GM21529 (cell line): ENCODE measurements around the gene RNF144A.
"Not testable (repeated sequence)": the region's sequence is repeated elsewhere in the genome, so short reads cannot be mapped to it uniquely, and the experiment has no call there.

Experiments used
- ATAC-seq: cut with Tn5 transposase; IDR thresholded peaks from one replicate; pipeline ENCODE4 v1.9.1; 2021; ENCODE audit not compliant: unreplicated experiment

The RNF144A gene

DNA sequence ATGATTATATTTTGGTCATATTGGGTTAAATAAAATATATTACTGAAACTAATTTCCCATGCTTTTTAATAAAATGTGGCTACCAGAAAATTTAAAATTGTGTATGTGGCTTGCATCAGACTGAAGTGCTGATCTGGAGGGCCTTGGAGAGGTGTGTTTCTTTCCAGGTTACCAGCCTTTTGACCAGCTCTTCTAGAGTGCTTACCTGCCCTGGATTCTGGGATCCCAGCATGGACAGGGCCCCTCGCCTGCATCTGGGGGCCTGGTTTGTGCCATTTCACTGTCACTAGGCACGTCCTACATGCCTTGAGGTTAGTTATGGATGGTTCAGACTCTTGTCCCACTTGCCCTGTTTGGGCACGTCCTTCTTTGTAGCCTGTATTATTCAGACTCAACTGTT is 10.5 kb downstream of the RNF144A start:
- no peak for ATAC-seq

DNA sequence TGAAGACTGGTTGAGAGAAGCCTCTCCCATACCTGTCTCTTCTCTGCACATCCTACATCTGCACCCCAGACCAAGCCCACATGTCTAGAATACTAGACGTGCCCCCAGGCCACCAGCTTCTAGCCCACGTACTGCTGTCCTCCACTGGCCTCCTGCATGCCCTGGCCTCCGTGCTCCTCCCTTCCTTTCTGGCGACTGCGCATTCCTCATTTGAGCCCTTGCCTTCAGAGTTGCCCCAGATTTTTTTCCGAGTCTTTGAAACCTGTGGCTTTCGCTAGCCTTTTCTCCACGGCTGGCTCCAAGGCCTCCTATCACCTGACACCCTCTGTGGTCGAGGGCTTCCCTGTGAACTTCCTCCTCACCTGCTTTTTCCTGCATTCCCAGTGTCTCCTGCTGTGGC is 11.2 kb downstream of the RNF144A start:
- no peak for ATAC-seq

DNA sequence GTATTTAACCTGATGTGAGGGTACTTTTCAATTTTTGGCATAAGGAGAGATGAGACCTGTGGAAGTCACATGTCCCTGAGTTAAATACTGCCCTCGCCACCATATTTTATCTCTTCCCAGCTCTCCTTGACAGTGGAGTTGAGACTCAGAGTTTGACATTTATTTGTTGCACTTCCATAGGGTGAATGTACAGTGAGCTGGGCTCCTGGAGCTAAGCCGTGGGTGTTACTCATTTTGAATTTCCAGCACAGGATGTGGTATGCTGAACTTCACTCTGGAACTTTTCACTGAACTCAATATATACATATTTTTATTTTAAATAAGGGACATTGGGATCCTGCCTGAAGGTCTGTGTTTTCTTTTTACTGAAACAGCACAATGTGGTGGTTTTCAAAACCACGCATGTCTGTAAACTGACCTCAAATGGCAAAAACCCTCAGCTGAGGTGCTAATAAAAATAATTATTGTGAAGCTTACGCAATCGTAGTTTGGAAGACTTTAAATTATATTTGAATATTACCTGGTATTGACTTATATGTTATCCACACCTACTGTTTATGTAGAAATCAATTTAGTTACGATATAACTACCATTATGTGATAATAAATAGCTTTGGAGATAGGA is 12.1 kb downstream of the RNF144A start:
- no peak for ATAC-seq

DNA sequence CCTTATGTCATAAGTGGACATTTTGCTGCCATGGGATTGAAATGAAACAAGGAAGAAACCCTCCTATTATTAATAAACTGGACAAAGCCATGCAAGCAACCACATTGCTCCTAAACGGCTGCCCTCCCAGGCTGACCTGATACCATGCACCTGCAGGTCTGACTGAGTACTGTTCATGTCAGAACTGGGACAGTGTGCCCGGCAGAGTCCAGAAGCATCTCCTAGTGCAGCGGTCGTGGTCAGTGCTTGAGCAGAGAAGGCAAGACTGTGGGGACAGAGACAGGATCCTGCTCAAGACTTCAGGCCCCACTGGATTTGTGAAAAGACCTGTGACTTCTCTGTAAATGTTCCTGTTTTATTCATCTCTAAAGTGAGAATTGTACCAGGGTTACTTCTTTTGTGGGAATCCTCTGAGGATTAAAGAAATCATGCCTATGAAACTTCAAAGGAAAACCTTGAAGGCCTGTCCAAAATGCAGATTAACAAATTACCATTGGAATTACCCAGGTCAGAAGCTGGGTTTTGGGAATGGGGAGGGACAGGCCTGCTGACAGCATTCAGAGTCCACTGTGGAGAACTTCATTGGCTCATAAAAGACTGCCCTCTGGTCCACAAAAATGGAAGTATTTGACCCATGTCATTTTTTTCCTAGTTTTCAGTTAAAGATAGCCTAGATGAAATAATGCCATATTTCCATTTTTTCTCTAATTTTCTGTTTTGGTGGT is 13.9 kb downstream of the RNF144A start:
- ATAC-seq: no peak

DNA sequence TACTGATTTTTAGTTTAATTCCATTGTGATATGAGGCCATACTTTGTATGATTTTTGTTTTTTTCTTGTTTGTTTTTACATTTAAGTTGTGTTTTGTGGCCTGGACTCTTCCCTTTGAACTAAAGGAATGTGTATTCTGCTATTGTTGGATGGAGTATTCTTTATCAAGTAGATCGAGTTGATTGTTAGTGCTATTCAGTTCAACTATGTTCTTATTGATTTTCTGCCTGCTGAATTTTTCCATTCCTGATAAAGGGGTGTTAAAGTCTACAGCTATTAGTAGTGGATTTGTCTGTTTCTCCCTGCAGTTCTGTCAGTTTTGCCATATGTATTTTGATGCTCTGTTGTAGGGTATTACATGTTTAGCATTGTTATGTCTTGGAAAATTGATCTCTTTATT is 14.5 kb downstream of the RNF144A start:
- no peak for ATAC-seq

DNA sequence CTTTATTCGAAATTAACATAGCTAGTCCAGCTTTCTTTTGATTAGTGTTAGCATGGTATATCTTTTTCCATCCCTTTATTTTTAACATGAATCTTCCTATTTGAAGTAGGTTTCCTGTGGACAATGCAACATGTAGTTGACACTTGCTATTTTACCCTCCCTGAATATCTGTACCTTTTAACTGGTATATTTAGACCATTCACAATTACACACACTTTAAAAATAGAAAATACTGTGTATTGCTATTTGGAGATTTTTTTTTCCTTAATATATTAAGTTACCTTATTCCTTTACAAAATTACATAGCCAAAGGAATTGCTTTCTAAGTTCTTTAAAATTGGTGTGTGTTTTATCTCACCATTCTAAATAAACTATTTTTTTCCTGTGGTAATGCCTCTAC is 15.0 kb downstream of the RNF144A start:
- ATAC-seq: no peak

DNA sequence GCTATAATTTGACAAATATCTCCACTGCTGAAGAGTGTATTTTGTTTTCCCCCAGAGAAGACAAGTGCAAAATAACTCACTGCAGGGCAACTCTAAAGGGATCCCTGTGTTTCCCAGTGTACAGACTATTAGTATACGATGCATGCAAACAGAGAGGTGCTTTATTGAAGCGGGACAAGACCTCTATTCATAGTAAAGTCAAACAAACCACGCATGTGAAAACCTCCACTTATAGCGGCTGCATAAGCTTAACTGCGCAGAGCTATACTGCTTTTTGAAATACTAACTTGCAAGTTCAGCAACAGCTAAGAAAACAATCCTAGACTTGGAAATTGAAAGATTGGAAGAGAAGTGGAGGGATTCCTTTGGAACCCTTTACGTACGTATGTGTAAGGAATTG is 15.6 kb downstream of the RNF144A start:
- ATAC-seq: no peak

DNA sequence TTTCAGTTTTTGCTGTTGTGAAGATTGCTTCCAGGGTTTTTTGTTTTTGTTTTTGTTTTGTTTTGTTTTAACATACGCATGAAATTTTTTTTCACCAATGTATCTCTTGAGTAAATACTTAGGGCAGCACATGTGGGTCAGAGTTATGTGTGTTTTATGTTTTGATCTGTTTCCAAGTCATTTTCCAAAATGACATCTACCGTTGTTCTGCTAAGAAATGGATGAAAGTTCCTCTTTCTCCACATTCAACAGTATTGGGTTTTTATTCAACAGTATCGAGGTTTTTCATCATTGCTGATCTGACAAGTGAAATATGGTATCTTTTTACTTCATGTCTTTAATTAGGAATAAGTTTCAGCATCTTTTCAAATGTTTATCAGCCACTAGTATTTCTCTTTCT is 16.7 kb downstream of the RNF144A start:
- no peak for ATAC-seq

DNA sequence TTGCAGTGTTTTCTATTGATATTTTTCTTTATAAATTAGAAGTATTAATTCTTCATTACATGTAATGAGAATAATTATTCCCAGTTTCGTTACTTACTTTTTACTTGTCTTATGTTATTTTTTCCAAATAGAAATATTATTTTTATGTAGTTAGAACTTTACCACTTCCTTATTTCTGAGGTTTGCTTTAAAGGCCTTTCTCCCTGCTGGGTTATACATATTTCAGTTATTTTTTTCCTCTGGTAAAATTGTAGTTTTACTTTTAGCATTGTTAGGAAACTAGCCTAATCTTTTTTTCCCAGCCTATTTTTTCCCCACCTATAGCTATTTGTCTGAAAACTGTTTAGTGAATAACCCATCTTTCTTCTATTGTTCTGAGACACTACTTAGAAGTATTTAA is 17.1 kb downstream of the RNF144A start:
- no peak for ATAC-seq

DNA sequence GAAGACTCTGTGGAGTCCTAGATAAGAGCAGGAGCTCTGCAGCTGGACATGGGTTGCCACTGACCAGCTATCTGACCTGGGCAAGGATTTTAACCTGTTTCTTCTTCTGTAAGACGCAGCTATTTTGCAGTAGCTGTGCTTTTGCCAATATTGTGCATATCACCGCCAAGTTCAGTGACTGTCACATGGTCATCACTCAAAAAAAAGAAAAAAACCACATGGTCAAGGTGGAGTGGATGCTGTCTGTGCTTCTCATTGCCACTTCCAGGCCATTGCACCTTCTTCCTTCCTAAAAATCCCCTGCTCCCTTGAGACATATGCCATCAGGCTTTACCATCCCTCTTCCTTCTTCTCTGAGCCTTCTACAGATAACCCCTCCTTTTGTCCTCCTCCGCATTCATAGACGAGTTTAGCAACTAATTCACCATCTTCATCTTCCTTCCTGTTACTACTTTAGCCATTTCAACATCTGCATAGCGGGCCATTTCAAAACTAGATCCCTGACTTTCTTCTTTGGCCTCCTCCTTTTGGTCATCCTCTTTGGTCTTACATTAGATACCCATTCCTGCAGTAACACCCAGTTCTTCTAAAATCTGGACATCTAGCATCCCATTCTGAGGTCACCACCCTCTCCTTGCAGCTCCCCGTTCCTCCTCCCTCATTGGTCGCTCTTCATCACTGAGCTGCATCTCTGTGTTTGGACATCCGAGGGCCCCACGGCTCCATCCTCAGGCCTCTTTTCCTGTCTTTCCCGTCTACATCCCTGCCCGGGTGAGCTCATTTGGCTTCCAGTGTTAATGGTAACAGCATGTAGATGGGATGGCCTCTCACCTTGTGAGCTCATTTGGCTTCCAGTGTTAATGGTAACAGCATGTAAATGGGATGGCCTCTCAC is 17.8 kb downstream of the RNF144A start:
- no peak for ATAC-seq

DNA sequence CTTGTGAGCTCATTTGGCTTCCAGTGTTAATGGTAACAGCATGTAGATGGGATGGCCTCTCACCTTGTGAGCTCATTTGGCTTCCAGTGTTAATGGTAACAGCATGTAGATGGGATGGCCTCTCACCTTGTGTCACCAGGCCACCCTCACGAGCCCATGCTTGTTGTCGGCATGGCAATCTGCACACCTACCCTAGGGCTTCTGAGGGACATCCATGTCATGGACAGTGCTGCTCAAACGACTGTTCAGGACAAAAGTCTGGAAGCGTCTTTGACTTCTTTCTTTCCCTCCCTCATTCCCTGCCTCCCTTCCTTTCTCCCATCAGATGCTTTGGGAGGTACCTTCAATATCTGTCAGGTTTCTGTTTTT is 18.4 kb downstream of the RNF144A start:
- ATAC-seq: not testable (repeated sequence)

DNA sequence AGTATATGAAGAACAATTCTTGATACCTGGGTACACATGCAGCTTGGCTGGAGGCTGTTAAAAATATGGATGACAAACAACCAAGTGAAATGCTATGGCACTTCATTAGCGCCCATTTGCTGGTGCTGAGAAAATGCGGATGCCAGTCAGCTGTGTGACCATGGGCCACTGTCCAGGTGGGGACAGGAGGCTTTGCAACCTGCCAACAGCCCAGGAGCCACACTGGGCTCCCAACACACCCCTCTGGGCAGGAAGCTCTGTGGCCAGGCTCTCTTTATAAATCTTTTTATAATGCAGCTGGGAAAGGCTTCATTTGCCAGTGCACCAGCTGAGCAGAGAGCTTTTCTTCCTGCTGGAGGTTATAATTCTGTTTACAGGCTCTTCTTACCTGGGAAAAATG is 19.9 kb downstream of the RNF144A start:
- ATAC-seq: no peak

DNA sequence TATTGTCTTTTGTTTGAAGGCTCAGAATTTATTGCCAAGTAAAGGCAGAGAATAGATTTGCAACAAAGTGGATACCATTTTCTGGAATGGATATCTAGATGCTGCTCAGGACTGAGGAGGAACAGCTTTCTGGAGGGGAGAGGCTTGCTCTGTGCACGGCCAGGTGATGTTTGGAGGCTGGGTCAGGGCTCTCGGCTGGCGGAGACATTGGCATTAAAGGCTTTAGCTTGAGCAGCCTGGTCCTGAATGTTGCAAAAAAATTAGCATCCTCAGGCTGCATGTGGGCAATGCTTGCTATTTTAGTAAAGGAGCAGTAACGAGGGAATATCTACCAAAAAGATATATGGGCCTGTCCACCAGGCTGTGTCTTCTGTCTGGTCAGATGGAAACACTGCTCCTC is 20.4 kb downstream of the RNF144A start:
- no peak for ATAC-seq

DNA sequence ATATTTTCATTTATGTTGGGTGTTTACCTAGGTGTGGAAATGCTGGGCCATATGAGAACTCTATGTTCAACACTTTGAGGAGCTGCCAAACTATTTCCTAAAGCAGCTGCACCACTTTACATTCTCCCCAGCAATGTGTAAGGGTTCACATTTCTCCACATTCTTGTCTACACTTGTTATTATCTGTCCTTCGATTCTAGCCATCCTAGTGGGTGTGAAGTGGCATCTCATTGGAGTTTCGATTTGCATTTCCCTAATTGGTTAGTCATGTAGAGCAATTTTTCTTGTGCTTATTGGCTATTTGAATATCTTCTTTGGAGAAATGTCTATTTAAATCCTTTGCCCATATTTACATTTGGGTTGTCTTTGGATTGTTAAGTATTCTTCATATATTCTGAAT is 21.9 kb downstream of the RNF144A start:
- ATAC-seq: no peak

DNA sequence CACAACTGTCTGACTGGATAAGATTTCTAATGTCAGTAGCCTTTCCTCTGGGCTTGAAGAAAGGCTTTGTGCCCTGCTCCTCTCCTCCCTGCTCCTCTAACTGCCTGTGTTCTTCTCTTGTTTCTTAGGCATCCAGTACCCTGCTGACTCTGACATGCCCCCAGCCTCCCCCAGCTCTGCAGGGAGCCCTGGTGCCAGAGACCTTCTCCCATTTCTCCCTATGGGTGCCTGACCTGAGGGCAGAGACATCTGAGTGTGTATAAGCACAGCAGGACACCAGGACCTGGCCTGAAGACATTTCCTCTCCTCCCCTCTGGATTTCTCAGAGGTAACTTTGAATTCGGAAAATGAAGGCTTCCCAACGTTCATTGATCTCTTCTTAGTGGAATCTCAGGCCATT is 23.6 kb downstream of the RNF144A start:
- ATAC-seq: no peak

DNA sequence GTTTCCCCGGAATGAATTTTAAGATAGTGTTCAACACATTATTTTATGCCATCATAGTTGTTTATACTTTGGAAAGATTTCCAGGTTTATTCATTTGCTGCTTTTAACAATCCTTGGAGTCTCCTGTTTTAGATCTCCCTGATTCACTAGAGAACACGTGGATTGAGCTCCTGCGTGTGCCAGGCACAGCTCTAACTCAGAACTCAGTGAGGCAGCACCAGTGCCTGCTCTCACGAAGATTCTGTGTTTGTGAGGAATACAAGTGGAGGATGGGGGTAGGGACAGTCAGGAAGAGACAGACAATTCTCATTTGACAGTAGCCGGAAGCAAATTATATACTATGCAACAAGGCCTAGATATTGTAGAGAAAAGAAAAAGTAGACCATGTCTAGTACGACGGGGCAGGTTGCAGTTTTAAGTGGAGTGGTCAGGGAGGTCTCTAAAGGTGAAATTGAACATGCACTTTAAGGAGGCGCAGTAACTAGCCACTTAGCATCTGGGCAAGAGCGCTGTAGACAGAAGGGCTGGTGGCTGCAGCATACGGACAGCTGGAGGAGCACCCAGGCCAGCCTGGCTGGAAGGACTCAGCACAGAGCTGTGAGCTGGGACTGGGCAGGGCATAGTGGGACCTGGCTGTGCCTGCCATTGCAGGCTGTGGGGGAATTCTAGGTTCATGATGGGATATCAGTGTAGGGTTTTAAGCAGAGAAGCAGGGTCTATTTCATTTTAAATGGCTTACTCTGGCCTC is 24.3 kb downstream of the RNF144A start:
- no peak for ATAC-seq

DNA sequence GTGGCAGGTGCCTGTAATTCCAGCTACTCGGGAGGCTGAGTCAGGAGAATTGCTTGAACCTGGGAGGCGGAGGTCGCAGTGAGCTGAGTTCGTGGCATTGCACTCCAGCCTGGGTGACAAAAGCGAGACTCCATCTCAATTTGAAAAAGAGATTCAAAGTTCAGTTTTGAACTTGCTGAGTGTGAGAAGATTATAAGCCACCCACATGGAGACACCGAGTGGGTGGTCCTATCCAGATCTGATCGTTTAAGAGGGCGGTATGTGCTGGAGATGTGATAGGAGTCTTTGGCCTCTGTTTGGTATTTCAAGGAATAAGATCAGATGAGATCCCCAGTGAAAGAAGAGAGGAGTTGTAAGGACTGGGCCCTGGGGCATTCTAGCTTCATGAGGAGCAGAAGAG is 25.6 kb downstream of the RNF144A start:
- no peak for ATAC-seq

DNA sequence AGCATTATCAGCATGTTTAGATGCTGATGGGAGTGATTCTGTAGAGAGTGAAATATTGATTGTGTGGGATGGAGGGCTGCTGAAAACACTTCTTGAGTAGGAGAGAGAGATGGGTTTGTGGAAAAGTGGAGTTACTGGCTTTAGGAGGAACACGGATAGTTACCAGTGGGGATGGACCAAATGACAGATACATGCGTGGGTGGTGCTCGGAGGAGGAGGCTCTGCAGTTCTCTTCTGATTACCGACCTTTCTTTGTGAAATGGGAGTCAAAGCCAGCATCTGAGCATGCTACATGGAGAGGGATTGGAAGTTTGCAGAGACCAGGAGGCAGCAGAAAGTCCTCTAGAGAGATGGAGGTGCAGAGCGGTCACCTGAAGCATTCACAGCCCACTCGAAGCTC is 26.3 kb downstream of the RNF144A start:
- no peak for ATAC-seq

DNA sequence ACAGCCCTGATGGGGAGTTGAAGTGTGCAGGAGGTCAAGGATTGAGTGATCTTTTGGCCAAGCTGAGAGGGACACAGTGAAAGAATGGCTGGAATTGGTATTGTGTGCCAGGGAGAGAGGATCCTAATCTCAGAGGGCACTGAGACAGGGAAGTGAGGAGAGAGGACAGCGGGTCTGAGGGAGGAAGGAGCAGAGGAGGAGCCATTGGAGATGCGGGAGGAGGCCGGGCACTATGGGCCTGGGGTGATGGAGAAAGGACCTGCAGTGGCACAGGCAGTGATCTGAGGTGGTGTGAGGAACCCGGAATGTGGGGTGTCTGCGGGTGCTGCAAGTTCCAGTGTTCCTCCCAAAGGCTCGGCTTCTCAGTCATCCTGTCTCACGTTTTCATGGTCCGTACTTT is 26.8 kb downstream of the RNF144A start:
- ATAC-seq: no peak

DNA sequence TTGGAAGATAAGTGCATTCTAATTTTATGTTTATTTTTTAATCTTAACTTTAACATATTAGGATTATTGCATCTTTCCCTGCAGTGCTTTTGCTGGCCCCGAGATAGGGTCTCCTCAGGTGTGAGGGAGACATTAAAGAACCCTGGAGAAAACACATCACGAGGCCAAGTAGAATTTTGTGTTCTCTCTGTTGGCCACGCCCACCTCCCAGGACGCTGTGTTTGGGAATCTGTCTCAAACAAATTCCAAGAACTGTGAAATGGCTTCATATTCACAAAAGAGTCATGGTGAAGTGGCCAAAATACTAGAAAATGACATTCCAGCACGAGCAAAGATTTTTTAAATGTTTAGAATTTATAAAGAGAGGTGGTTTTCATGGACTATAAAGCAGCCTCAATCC is 27.3 kb downstream of the RNF144A start:
- ATAC-seq: no peak

DNA sequence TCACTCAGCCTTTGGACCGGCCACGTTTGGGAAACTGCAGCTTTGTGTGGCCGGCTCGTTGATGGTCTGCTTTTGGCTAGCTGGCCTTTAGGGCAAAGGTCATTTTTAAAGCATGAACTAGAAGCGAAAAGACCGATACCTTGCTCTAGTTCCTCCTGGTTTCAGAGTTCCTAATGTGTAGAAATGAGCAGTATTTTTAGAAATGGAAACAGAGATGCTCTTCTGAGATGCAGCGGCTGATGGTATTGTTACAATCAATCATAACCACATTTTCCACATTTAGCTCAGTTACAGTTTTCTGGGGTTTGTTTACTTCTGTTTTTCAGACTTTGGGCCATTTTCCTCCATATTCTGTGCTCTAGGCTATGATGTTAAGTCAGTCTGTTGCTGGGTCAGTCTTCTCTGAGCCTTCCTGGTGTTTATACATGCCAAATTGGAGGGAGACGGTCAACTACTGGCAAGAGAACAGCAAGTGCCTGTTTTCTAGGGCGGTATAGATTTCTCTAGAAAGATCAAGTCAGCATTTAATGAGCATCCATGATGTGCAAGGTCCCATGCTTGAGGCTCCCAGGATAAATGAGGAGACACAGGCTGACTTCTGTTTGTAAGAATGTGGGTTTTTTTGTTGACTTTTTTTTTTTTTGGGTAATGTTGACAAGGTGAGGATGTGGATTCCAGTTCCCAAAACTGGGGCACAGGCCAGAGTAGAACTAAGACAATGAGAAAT is 28.0 kb downstream of the RNF144A start:
- peak; percentile 92 for ATAC-seq
